ENCODE data around the gene USP3.

DNA sequence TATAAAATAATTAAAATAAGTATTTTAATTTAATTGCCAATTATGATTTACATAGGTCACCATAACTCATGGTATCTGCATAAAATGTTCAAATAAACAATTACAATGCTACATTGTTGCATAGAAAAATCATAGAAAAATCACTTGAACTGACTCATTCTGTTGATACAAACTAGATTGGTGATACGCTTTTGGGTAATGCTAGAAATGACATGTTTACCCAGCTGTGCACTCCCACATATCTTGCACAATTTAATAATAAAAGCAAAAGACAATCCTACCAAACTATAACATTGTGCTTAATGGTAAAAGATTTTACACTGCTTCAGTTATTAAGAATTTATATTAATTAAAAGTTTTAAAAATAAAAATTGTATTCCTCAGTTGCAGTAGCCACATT lies 47.0 kb downstream of the USP3 start:
- TF ChIP-seq NCOA4 (IDR thresholded peaks at IDR 0.05; ENCODE audit: partially characterized antibody): no peak
- no peak for TF ChIP-seq ZEB2 (IDR thresholded peaks at IDR 0.05)
- no peak for TF ChIP-seq SNIP1 (IDR thresholded peaks at IDR 0.05; ENCODE audit: low read depth)
- TF ChIP-seq, protein P1, sequence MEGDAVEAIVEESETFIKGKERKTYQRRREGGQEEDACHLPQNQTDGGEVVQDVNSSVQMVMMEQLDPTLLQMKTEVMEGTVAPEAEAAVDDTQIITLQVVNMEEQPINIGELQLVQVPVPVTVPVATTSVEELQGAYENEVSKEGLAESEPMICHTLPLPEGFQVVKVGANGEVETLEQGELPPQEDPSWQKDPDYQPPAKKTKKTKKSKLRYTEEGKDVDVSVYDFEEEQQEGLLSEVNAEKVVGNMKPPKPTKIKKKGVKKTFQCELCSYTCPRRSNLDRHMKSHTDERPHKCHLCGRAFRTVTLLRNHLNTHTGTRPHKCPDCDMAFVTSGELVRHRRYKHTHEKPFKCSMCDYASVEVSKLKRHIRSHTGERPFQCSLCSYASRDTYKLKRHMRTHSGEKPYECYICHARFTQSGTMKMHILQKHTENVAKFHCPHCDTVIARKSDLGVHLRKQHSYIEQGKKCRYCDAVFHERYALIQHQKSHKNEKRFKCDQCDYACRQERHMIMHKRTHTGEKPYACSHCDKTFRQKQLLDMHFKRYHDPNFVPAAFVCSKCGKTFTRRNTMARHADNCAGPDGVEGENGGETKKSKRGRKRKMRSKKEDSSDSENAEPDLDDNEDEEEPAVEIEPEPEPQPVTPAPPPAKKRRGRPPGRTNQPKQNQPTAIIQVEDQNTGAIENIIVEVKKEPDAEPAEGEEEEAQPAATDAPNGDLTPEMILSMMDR (IDR thresholded peaks at IDR 0.05 in 2 of 3, conservative IDR thresholded peaks at IDR 0.05 in 1 of 3; ENCODE audit: insufficient read depth in 2 of 3, low read depth in 1 of 3, low read length in 3 of 3): no peak
- TF ChIP-seq, protein P2, sequence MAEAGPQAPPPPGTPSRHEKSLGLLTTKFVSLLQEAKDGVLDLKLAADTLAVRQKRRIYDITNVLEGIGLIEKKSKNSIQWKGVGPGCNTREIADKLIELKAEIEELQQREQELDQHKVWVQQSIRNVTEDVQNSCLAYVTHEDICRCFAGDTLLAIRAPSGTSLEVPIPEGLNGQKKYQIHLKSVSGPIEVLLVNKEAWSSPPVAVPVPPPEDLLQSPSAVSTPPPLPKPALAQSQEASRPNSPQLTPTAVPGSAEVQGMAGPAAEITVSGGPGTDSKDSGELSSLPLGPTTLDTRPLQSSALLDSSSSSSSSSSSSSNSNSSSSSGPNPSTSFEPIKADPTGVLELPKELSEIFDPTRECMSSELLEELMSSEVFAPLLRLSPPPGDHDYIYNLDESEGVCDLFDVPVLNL (CRISPR knock-in tag; IDR thresholded peaks at IDR 0.05; ENCODE audit: low read depth): no peak
- TF ChIP-seq, protein P3, sequence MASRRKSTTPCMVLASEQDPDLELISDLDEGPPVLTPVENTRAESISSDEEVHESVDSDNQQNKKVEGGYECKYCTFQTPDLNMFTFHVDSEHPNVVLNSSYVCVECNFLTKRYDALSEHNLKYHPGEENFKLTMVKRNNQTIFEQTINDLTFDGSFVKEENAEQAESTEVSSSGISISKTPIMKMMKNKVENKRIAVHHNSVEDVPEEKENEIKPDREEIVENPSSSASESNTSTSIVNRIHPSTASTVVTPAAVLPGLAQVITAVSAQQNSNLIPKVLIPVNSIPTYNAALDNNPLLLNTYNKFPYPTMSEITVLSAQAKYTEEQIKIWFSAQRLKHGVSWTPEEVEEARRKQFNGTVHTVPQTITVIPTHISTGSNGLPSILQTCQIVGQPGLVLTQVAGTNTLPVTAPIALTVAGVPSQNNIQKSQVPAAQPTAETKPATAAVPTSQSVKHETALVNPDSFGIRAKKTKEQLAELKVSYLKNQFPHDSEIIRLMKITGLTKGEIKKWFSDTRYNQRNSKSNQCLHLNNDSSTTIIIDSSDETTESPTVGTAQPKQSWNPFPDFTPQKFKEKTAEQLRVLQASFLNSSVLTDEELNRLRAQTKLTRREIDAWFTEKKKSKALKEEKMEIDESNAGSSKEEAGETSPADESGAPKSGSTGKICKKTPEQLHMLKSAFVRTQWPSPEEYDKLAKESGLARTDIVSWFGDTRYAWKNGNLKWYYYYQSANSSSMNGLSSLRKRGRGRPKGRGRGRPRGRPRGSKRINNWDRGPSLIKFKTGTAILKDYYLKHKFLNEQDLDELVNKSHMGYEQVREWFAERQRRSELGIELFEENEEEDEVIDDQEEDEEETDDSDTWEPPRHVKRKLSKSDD (conservative IDR thresholded peaks at IDR 0.05; ENCODE audit: low read length): no peak
- TF ChIP-seq, protein P4, sequence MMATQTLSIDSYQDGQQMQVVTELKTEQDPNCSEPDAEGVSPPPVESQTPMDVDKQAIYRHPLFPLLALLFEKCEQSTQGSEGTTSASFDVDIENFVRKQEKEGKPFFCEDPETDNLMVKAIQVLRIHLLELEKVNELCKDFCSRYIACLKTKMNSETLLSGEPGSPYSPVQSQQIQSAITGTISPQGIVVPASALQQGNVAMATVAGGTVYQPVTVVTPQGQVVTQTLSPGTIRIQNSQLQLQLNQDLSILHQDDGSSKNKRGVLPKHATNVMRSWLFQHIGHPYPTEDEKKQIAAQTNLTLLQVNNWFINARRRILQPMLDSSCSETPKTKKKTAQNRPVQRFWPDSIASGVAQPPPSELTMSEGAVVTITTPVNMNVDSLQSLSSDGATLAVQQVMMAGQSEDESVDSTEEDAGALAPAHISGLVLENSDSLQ (IDR thresholded peaks at IDR 0.05): no peak

Measured in K562 (cell line).